Choroid plexus epithelial cell (primary cell): ENCODE data around the gene REPS1.

Source experiments
- DNase-seq: peaks from one replicate; pipeline ENCODE4 v3.0.0-alpha.2; 2010; ENCODE audit warnings: low read depth
- H3K4me3 ChIP-seq: 2 replicates; pipeline ENCODE4 v1.5.1; 2011; ENCODE audit warnings: low read depth, mild to moderate bottlenecking, control low read depth, low read length, moderate library complexity
- CTCF ChIP-seq: conservative IDR thresholded peaks from 2 replicates; pipeline ENCODE4 v1.5.1; 2011; ENCODE audit warnings: low read depth, mild to moderate bottlenecking, control low read depth, inconsistent platforms, low read length, moderate library complexity

REPS1 gene

GRCh38 chr6:138988469-138988834, 399 bp upstream of the REPS1 start:
- TF ChIP-seq CTCF, result no peak
- peak overlapping the region; percentile 87 for H3K4me3 ChIP-seq
- DNase-seq, result peak; percentile 41

- TF ChIP-seq CTCF, result no peak
- DNase-seq, result no peak
- peak overlapping the region; percentile 87 for H3K4me3 ChIP-seq
Measured at GRCh38 chr6:138987080-138987642, 892 bp downstream of the REPS1 start.

- peak overlapping the region; percentile 87 for H3K4me3 ChIP-seq
- no peak for TF ChIP-seq CTCF
- DNase-seq, result peak; percentile 41
Measured at GRCh38 chr6:138986578-138986977, 1.5 kb downstream of the REPS1 start.

GRCh38 chr6:138981416-138981815, 6.6 kb downstream of the REPS1 start:
- no peak for DNase-seq
- no peak for TF ChIP-seq CTCF
- no peak overlapping the region for H3K4me3 ChIP-seq

GRCh38 chr6:138979813-138980668, 8.0 kb downstream of the REPS1 start:
- no peak for TF ChIP-seq CTCF
- no peak overlapping the region for H3K4me3 ChIP-seq
- no peak for DNase-seq

GRCh38 chr6:138979365-138979764, 8.7 kb downstream of the REPS1 start:
- TF ChIP-seq CTCF, result no peak
- no peak overlapping the region for H3K4me3 ChIP-seq
- no peak for DNase-seq

- no peak for TF ChIP-seq CTCF
- DNase-seq, result no peak
- H3K4me3 ChIP-seq, result no peak overlapping the region
Measured at GRCh38 chr6:138978229-138978628, 9.8 kb downstream of the REPS1 start.
